Kidney (tissue), 14 donors: Measurements from ENCODE around the gene RIT2. TPM values are rescaled to one million over a fixed set of nuclear protein-coding genes. Genes with fewer than 3 reads are reported as not detected.

ENCODE experiments used
- DNase-seq, 5 donors: peaks; one replicate each; pipeline ENCODE4 v3.0.0-alpha.2; 2013 to 2020
- FAIRE-seq: peaks from 2 replicates; lab custom pipeline; 2012; peaks lifted over from hg19 to GRCh38; lab: Jason Lieb, UNC
- H3K27ac ChIP-seq, 2 donors: one replicate each; pipeline ENCODE4 v1.7.0; 2013; ENCODE audit warnings: low read depth in 2 of 2, low read length in 2 of 2, inconsistent platforms in 1 of 2
- H3K27me3 ChIP-seq: one replicate; pipeline ENCODE4 v1.7.1; 2013; ENCODE audit warnings: low read length, inconsistent platforms; ENCODE audit not compliant: control insufficient read depth, insufficient read depth
- H3K36me3 ChIP-seq, 3 donors: one replicate each; pipeline versions ENCODE4 v1.7.0 to v1.7.1; 2013; ENCODE audit warnings: low read length in 3 of 3, control low read depth in 1 of 3, inconsistent platforms in 1 of 3; ENCODE audit not compliant: insufficient read depth in 3 of 3, control insufficient read depth in 2 of 3
- H3K4me1 ChIP-seq, 3 donors: one replicate each; pipeline versions ENCODE4 v1.7.0 to v1.7.1; 2013; ENCODE audit warnings: low read length in 3 of 3, inconsistent platforms in 1 of 3, low read depth in 1 of 3; ENCODE audit not compliant: control insufficient read depth in 2 of 3, insufficient read depth in 2 of 3
- H3K4me3 ChIP-seq, 3 donors: one replicate each; pipeline versions ENCODE4 v1.7.0 to v1.8.1; 2013; ENCODE audit warnings: low read length in 3 of 3, control low read depth in 1 of 3, inconsistent platforms in 1 of 3
- H3K9ac ChIP-seq, 3 donors: one replicate each; pipeline versions ENCODE4 v1.7.0 to v1.7.1; 2013; ENCODE audit warnings: low read length in 3 of 3, control low read depth in 1 of 3, inconsistent platforms in 1 of 3
- H3K9me3 ChIP-seq, 3 donors: one replicate each; pipeline versions ENCODE4 v1.7.0 to v1.7.1; 2013; ENCODE audit warnings: low read length in 3 of 3, control low read depth in 1 of 3, inconsistent platforms in 1 of 3; ENCODE audit not compliant: control insufficient read depth in 2 of 3, insufficient read depth in 1 of 3
- intact Hi-C: fragments of 100-400 bp; cut with DNase I; formaldehyde crosslinking; loops from one replicate; pipeline ENCODE4 v1.11.1; 2022
- polyA plus RNA-seq: library from polyadenylated mRNA; stranded (reverse); fragments of 350-450 nt; fragmentation: Illumina TruSeq; extraction: RNeasy Lipid Tissue Mini Kit (QIAGEN cat#74804); gene quantifications from one replicate; pipeline ENCODE4 v1.2.3, GENCODE V29; 2014; ENCODE audit warnings: low read depth, low replicate concordance; ENCODE audit not compliant: insufficient read depth
- total RNA-seq: library from RNA; stranded (reverse); fragmentation: NEBNext Ultra II Directional; extraction: Animal tissue kit (Norgen Biotek cat#: 25700); gene quantifications from one replicate; pipeline ENCODE4 v1.2.1, GENCODE V29; 2021
- TF ChIP-seq, protein P1 (sequence below): IDR thresholded peaks from 3 replicates; pipeline ENCODE4 v1.5.1; 2012; ENCODE audit warnings: mild to moderate bottlenecking, moderate library complexity, borderline replicate concordance; ENCODE audit not compliant: insufficient read depth; ENCODE audit errors: extremely low read depth
- donor health status: control.
- donor health status: control.
- donor health status: control.
- donor health status: control.
- donor health status: control.
- donor health status: DM: yes; HTN: yes; CAD: no.
- donor health status: Normal renal cell carcinoma (clear cell type).

Gene RIT2
- total and polyA plus RNA-seq, 2 donors from 2014 or later: not detected

DNA sequence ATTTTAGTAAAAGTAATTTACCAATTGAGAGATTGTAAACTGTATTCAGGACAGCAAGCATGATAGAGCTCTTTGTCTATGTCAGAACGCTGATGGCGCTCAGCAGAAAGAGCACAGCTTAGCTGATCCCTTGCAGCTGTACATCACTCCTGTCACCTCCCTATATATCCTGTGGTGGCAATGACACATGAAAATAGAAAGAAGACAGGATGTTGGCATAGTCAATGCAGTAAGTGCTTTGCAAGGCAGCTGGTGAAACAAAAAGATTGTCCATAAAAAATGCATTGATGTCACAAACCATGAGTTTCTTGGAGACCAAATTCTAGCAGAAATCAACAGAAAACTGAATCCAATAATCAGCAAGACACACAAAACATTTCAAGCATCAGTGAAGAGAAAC, 221.5 kb downstream of the RIT2 start:
- intact Hi-C loops: no loop called here
- TF ChIP-seq, protein P1, sequence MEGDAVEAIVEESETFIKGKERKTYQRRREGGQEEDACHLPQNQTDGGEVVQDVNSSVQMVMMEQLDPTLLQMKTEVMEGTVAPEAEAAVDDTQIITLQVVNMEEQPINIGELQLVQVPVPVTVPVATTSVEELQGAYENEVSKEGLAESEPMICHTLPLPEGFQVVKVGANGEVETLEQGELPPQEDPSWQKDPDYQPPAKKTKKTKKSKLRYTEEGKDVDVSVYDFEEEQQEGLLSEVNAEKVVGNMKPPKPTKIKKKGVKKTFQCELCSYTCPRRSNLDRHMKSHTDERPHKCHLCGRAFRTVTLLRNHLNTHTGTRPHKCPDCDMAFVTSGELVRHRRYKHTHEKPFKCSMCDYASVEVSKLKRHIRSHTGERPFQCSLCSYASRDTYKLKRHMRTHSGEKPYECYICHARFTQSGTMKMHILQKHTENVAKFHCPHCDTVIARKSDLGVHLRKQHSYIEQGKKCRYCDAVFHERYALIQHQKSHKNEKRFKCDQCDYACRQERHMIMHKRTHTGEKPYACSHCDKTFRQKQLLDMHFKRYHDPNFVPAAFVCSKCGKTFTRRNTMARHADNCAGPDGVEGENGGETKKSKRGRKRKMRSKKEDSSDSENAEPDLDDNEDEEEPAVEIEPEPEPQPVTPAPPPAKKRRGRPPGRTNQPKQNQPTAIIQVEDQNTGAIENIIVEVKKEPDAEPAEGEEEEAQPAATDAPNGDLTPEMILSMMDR: no peak
- FAIRE-seq: no peak

GRCh38 chr18:42892181-42892580, 223.3 kb downstream of the RIT2 start:
- H3K4me3 ChIP-seq: no peak overlapping the region
- no peak for DNase-seq
- H3K9ac ChIP-seq: no peak overlapping the region
- H3K27me3 ChIP-seq: no peaks in the 10 kb centered on the region
- FAIRE-seq: no peak
- H3K36me3 ChIP-seq: no peaks in the 10 kb centered on the region
- no peaks in the 10 kb centered on the region for H3K4me1 ChIP-seq
- no peaks in the 10 kb centered on the region for H3K9me3 ChIP-seq
- TF ChIP-seq, protein P1: no peak
- no peak overlapping the region for H3K27ac ChIP-seq
- intact Hi-C loops: no loop called here

More for the DNA sequence above, 221.5 kb downstream of the RIT2 start:
- peak in 2 of 5 donors; percentile 3 to 7 for DNase-seq
- H3K27me3 ChIP-seq: no peaks in the 10 kb centered on the region
- H3K36me3 ChIP-seq: no peaks in the 10 kb centered on the region
- no peak overlapping the region for H3K4me3 ChIP-seq
- H3K9me3 ChIP-seq: no peaks in the 10 kb centered on the region
- H3K27ac ChIP-seq: no peak overlapping the region
- H3K9ac ChIP-seq: no peak overlapping the region
- no peaks in the 10 kb centered on the region for H3K4me1 ChIP-seq

DNA sequence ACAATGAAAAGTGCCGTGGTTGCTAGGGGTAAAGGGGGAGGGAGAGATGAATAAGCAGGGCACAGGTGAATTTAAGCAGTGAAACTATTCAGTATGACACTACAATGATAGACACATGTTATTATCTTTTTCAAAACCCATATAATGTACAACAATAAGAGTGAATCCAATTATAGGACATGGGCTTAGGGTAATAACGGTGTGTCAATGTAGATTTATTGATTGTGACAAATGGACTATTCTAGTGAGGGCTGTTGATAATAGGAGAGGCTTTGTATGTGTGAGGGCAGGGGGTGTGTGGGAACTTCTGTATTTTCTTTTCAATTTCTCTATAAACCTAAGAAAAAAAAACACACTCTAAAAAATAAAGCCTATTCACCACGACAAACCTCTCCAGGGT, 223.8 kb downstream of the RIT2 start:
- FAIRE-seq: no peak
- no peaks in the 10 kb centered on the region for H3K4me1 ChIP-seq
- intact Hi-C loops: no loop called here
- no peak for DNase-seq
- H3K27ac ChIP-seq: no peak overlapping the region
- TF ChIP-seq, protein P1: no peak
- no peak overlapping the region for H3K4me3 ChIP-seq
- no peaks in the 10 kb centered on the region for H3K27me3 ChIP-seq
- H3K9me3 ChIP-seq: no peaks in the 10 kb centered on the region
- H3K36me3 ChIP-seq: no peaks in the 10 kb centered on the region
- H3K9ac ChIP-seq: no peak overlapping the region

- TF ChIP-seq, protein P1: no peak
- Histone ChIP-seq H3K4me1 (no peaks in the 10 kb centered on the region), H3K9ac (no peak overlapping the region), H3K27me3 (no peaks in the 10 kb centered on the region), H3K27ac (no peak overlapping the region), H3K36me3 (no peaks in the 10 kb centered on the region), H3K4me3 (no peak overlapping the region), H3K9me3 (no peaks in the 10 kb centered on the region)
- FAIRE-seq (no peak), DNase-seq (no peak)
- intact Hi-C loops: no loop called here
Observed at GRCh38 chr18:42883169-42883568, 232.3 kb downstream of the RIT2 start.
